HepG2 (cell line): ENCODE results near the gene SFXN5. TPM values are rescaled to one million over a fixed set of nuclear protein-coding genes. Genes with fewer than 3 reads are reported as not detected.

Experiments used
- GZF1 ChIP-seq: sonication (generic); formaldehyde crosslinking; IDR thresholded peaks from 2 replicates; pipeline ENCODE4 v1.5.1; 2020; ENCODE audit warnings: mild to moderate bottlenecking, missing genetic modification reagents
- NCOA5 ChIP-seq: sonication (generic); formaldehyde crosslinking; IDR thresholded peaks from 2 replicates; pipeline ENCODE4 v1.4.0; 2020; ENCODE audit warnings: missing genetic modification reagents
- polyA plus RNA-seq, 8 experiments: library from polyadenylated mRNA; depleted of rRNA in 3 of 8; stranded (reverse) in 7 of 8; unstranded in 1 of 8; fragments of >200 nt; fragmentation: Illumina TruSeq in 4 of 8; extraction: Trizol in 4 of 8; gene quantifications; 2 replicates each; pipeline versions ENCODE4 v1.2.1 to v1.2.3, GENCODE V29; 2011 to 2016; ENCODE audit warnings: low read depth in 4 of 8, missing spikeins in 1 of 8, mixed read lengths in 1 of 8; ENCODE audit not compliant: insufficient read depth in 1 of 8
- total RNA-seq, 5 experiments: library from RNA; depleted of rRNA; stranded (reverse); fragments of >200 nt; fragmentation: Illumina TruSeq; extraction: Trizol; gene quantifications; 2 replicates each; pipeline ENCODE4 v1.2.3, GENCODE V29; 2016; ENCODE audit warnings: low read depth in 1 of 5
- TF ChIP-seq, protein P1 (sequence below): sonication (generic); formaldehyde crosslinking; IDR thresholded peaks from one replicate; pipeline ENCODE4 v1.5.1; 2020; ENCODE audit warnings: mild to moderate bottlenecking, missing genetic modification reagents; ENCODE audit errors: not compliant biosample characterization
- TF ChIP-seq, protein P2 (sequence below): sonication (generic); formaldehyde crosslinking; IDR thresholded peaks from 2 replicates; pipeline ENCODE4 v1.8.0; 2022; ENCODE audit warnings: mild to moderate bottlenecking, missing genetic modification reagents; ENCODE audit not compliant: insufficient replicate concordance
- TF ChIP-seq, protein P3 (sequence below): sonication (generic); formaldehyde crosslinking; conservative IDR thresholded peaks from 2 replicates; pipeline ENCODE4 v1.4.0; 2020; ENCODE audit warnings: missing genetic modification reagents

Gene SFXN5
- total and polyA plus RNA-seq, 2 of the 13 experiments (the other 11 are each of a cell fraction or from before 2014, with no cell fraction given) = 34.9 to 37.4 TPM

DNA sequence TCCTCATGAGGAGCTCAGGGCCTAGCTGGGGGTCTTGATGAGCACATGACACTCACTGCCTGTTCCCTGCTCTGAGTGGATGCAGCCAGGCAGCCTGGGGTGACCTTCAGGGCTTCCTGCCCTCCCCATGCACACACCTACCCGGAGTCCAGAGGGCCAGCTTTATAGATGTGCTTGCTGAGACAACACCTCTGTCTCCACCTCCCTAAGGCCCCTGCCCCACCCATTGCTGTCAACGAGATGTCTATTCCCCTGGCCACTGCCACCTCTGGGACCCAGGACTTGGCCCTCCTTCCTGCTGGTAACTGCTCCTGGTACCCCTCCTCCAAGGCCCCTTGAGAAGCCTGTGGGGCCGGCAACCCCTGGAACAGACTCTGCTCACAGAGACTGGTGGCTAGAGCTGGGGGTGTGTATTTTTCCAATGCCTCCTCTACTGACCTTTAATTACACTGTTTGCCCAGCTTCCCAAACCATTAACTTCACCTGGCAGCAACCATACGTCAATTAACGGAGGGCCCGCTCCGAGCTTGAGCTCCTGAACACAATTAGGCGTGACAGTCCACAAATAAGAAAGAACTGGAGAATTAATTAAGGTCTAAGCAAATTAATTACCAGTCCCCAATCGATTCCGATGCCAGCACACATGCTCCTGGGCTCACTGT lies 87.9 kb downstream of the SFXN5 start (continued):
- TF ChIP-seq, protein P1, sequence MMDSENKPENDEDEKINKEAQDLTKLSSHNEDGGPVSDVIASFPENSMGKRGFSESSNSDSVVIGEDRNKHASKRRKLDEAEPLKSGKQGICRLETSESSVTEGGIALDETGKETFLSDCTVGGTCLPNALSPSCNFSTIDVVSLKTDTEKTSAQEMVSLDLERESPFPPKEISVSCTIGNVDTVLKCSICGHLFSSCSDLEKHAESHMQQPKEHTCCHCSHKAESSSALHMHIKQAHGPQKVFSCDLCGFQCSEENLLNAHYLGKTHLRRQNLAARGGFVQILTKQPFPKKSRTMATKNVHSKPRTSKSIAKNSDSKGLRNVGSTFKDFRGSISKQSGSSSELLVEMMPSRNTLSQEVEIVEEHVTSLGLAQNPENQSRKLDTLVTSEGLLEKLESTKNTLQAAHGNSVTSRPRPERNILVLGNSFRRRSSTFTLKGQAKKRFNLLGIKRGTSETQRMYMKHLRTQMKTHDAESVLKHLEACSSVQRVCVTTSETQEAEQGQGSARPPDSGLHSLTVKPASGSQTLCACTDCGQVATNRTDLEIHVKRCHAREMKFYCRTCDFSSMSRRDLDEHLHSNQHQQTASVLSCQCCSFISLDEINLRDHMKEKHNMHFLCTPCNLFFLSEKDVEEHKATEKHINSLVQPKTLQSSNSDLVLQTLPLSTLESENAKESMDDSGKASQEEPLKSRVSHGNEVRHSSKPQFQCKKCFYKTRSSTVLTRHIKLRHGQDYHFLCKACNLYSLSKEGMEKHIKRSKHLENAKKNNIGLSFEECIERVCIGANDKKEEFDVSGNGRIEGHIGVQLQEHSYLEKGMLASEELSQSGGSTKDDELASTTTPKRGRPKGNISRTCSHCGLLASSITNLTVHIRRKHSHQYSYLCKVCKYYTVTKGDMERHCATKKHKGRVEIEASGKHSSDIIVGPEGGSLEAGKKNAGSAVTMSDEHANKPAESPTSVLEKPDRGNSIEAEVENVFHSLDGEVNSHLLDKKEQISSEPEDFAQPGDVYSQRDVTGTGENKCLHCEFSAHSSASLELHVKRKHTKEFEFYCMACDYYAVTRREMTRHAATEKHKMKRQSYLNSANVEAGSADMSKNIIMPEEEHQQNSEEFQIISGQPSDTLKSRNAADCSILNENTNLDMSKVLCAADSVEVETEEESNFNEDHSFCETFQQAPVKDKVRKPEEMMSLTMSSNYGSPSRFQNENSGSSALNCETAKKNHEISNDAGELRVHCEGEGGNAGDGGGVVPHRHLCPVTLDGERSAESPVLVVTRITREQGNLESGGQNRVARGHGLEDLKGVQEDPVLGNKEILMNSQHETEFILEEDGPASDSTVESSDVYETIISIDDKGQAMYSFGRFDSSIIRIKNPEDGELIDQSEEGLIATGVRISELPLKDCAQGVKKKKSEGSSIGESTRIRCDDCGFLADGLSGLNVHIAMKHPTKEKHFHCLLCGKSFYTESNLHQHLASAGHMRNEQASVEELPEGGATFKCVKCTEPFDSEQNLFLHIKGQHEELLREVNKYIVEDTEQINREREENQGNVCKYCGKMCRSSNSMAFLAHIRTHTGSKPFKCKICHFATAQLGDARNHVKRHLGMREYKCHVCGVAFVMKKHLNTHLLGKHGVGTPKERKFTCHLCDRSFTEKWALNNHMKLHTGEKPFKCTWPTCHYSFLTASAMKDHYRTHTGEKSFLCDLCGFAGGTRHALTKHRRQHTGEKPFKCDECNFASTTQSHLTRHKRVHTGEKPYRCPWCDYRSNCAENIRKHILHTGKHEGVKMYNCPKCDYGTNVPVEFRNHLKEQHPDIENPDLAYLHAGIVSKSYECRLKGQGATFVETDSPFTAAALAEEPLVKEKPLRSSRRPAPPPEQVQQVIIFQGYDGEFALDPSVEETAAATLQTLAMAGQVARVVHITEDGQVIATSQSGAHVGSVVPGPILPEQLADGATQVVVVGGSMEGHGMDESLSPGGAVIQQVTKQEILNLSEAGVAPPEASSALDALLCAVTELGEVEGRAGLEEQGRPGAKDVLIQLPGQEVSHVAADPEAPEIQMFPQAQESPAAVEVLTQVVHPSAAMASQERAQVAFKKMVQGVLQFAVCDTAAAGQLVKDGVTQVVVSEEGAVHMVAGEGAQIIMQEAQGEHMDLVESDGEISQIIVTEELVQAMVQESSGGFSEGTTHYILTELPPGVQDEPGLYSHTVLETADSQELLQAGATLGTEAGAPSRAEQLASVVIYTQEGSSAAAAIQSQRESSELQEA (CRISPR knock-in tag) = no peak
- TF ChIP-seq, protein P2, sequence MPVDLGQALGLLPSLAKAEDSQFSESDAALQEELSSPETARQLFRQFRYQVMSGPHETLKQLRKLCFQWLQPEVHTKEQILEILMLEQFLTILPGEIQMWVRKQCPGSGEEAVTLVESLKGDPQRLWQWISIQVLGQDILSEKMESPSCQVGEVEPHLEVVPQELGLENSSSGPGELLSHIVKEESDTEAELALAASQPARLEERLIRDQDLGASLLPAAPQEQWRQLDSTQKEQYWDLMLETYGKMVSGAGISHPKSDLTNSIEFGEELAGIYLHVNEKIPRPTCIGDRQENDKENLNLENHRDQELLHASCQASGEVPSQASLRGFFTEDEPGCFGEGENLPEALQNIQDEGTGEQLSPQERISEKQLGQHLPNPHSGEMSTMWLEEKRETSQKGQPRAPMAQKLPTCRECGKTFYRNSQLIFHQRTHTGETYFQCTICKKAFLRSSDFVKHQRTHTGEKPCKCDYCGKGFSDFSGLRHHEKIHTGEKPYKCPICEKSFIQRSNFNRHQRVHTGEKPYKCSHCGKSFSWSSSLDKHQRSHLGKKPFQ (CRISPR knock-in tag) = no peak
- TF ChIP-seq NCOA5 = no peak
- no peak for TF ChIP-seq GZF1
- TF ChIP-seq, protein P3, sequence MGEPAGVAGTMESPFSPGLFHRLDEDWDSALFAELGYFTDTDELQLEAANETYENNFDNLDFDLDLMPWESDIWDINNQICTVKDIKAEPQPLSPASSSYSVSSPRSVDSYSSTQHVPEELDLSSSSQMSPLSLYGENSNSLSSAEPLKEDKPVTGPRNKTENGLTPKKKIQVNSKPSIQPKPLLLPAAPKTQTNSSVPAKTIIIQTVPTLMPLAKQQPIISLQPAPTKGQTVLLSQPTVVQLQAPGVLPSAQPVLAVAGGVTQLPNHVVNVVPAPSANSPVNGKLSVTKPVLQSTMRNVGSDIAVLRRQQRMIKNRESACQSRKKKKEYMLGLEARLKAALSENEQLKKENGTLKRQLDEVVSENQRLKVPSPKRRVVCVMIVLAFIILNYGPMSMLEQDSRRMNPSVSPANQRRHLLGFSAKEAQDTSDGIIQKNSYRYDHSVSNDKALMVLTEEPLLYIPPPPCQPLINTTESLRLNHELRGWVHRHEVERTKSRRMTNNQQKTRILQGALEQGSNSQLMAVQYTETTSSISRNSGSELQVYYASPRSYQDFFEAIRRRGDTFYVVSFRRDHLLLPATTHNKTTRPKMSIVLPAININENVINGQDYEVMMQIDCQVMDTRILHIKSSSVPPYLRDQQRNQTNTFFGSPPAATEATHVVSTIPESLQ (CRISPR knock-in tag) = no peak
- TF ChIP-seq, all 625 proteins: peak for 51
